Spleen (tissue), 7 donors: ENCODE data around the gene NSG2.

Experiments
- CTCF ChIP-seq, 11 experiments: fragments of 200-600 bp in 7 of 11; fragments of 450-650 bp in 4 of 11; sonication (generic) in 4 of 11; IDR thresholded peaks in 8 of 11; conservative IDR thresholded peaks in 3 of 11; 1 replicate in 7 of 11; 2 replicates in 4 of 11; pipeline versions ENCODE4 v1.4.0 to v1.8.0; 2016 to 2021; ENCODE audit warnings: antibody characterized with exemption in 11 of 11, inconsistent platforms in 4 of 11, mild to moderate bottlenecking in 1 of 11
- POLR2A ChIP-seq, 3 donors: fragments of 450-650 bp; IDR thresholded peaks; one replicate each; pipeline ENCODE4 v1.5.1; 2017; ENCODE audit warnings: antibody characterized with exemption in 3 of 3, mild to moderate bottlenecking in 1 of 3
- POLR2AphosphoS5 ChIP-seq, 3 donors: sonication (generic); formaldehyde crosslinking; IDR thresholded peaks; one replicate each; pipeline ENCODE4 v1.5.1; 2017; ENCODE audit warnings: antibody characterized with exemption in 3 of 3
- donor health status: DM: no; HTN: no; CAD: no; lungs with moderate emphysema.
- donor health status: DM: no; HTN: no; CAD: no.
- donor health status: DM: no; HTN: no; CAD: no.

GRCh38 chr5:174008922-174009321 is 36.6 kb upstream of the NSG2 start:
- TF ChIP-seq POLR2A (IDR thresholded peaks at IDR 0.05) (no peak), CTCF (IDR thresholded peaks at IDR 0.05 in 8 of 11, conservative IDR thresholded peaks at IDR 0.05 in 3 of 11) (no peak), POLR2AphosphoS5 (IDR thresholded peaks at IDR 0.05) (no peak)
